Uterus (tissue), 4 donors: ENCODE results near the gene SLC35F3. TPM values are rescaled to one million over a fixed set of nuclear protein-coding genes. Genes with fewer than 3 reads are reported as not detected.
A peak's percentile ranks its signal among the peaks of the same experiment; 100 is the strongest.
"Not testable (repeated sequence)": the region's sequence is repeated elsewhere in the genome, so short reads cannot be mapped to it uniquely, and the experiment has no call there.

Experiments
- DNase-seq, 2 donors: peaks; one replicate each; pipeline ENCODE4 v3.0.0-alpha.2; 2019 to 2020
- H3K27ac ChIP-seq, 2 donors: fragments of 200-600 bp; sonication (generic); 1 replicate in 1 of 2; 2 replicates in 1 of 2; pipeline ENCODE4 v1.5.1; 2016 to 2018
- H3K27me3 ChIP-seq, 2 donors: fragments of 200-600 bp; sonication (generic); one replicate each; pipeline ENCODE4 v1.5.1; 2018 to 2019; ENCODE audit warnings: control low read depth in 1 of 2
- H3K36me3 ChIP-seq, 2 donors: fragments of 200-600 bp; sonication (generic); one replicate each; pipeline ENCODE4 v1.5.1; 2019; ENCODE audit warnings: control low read depth in 1 of 2
- H3K4me1 ChIP-seq, 2 donors: fragments of 200-600 bp; sonication (generic); one replicate each; pipeline ENCODE4 v1.5.1; 2018 to 2019; ENCODE audit warnings: control low read depth in 1 of 2
- H3K4me3 ChIP-seq, 2 donors: fragments of 200-600 bp; sonication (generic); 1 replicate in 1 of 2; 2 replicates in 1 of 2; pipeline ENCODE4 v1.5.1; 2018 to 2019; ENCODE audit warnings: mild to moderate bottlenecking in 1 of 2
- H3K9me3 ChIP-seq, 2 donors: fragments of 200-600 bp; sonication (generic); one replicate each; pipeline ENCODE4 v1.5.1; 2019; ENCODE audit warnings: control low read depth in 1 of 2
- POLR2A ChIP-seq, 2 donors: fragments of 450-650 bp; IDR thresholded peaks; one replicate each; pipeline ENCODE4 v1.6.1; 2016; ENCODE audit warnings: antibody characterized with exemption in 2 of 2, mild to moderate bottlenecking in 1 of 2, moderate library complexity in 1 of 2
- intact Hi-C: fragments of 100-400 bp; cut with DNase I; formaldehyde crosslinking; loops from one replicate; pipeline ENCODE4 v1.15.1; 2023; ENCODE audit warnings: low total_unique reads
- total RNA-seq, 4 donors: library from RNA; depleted of rRNA in 3 of 4; stranded (reverse); fragments of >200 nt in 3 of 4; gene quantifications; one replicate each; pipeline versions ENCODE4 v1.1.0 to v1.2.4, GENCODE V29; 2014 to 2023
- TF ChIP-seq, protein P1 (sequence below), 4 experiments: fragments of 200-600 bp in 2 of 4; fragments of 450-650 bp in 2 of 4; sonication (generic) in 2 of 4; IDR thresholded peaks; one replicate each; pipeline ENCODE4 v1.5.1; 2016 to 2019; ENCODE audit warnings: antibody characterized with exemption in 4 of 4, mild to moderate bottlenecking in 2 of 4, moderate library complexity in 1 of 4
- donor health status: DM: yes; HTN: yes; CAD: no.

The SLC35F3 gene
- total RNA-seq, 4 donors from 2014 or later: 0.24 to 0.62 (median 0.26) TPM; not detected in 1

DNA sequence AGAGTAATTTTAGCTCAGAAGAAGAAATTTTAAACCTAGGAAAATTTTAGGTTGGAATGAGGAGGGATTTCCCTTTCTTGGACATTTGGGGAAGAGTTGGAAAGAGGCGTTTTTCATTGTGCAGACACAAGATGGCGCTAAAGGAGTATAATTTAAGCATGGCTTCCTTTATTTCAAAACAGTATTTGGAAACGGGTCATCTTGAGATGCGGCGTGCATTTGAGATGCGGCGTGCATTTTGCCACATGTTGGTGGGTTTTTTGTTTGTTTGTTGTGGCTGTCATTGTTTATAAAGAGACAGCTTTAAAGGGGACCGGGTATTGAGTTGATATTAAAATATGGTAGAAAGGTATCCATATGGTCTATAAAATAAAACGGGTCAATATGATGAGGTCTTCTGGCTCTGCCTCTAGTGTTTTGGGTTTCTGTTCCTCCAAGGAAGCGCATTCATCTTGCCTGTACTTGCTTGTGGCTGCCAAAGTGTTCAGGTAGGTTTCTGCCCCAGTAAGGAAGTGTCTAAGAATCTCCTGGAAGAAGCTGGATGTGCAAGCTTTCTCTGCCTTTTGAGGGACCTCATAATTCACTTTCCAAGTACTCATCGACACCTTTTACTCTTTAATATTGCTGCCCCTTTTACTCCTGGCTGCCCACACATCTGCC is 210.3 kb downstream of the SLC35F3 start:
- H3K36me3 ChIP-seq: no peaks in the 10 kb centered on the region
- DNase-seq: peak in 1 of 2 donors; percentile 28
- no peak overlapping the region for H3K27ac ChIP-seq
- H3K4me1 ChIP-seq: no peaks in the 10 kb centered on the region
- no peak overlapping the region for H3K4me3 ChIP-seq
- intact Hi-C loops: no loop called here
- no peak for TF ChIP-seq POLR2A (IDR thresholded peaks at IDR 0.05)
- TF ChIP-seq, protein P1, sequence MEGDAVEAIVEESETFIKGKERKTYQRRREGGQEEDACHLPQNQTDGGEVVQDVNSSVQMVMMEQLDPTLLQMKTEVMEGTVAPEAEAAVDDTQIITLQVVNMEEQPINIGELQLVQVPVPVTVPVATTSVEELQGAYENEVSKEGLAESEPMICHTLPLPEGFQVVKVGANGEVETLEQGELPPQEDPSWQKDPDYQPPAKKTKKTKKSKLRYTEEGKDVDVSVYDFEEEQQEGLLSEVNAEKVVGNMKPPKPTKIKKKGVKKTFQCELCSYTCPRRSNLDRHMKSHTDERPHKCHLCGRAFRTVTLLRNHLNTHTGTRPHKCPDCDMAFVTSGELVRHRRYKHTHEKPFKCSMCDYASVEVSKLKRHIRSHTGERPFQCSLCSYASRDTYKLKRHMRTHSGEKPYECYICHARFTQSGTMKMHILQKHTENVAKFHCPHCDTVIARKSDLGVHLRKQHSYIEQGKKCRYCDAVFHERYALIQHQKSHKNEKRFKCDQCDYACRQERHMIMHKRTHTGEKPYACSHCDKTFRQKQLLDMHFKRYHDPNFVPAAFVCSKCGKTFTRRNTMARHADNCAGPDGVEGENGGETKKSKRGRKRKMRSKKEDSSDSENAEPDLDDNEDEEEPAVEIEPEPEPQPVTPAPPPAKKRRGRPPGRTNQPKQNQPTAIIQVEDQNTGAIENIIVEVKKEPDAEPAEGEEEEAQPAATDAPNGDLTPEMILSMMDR (IDR thresholded peaks at IDR 0.05): peak; percentile 49 to 69 (median 62)
- peaks cover 0 to 6% of the 10 kb centered on the region in 2 donors for H3K27me3 ChIP-seq
- H3K9me3 ChIP-seq: no peaks in the 10 kb centered on the region

DNA sequence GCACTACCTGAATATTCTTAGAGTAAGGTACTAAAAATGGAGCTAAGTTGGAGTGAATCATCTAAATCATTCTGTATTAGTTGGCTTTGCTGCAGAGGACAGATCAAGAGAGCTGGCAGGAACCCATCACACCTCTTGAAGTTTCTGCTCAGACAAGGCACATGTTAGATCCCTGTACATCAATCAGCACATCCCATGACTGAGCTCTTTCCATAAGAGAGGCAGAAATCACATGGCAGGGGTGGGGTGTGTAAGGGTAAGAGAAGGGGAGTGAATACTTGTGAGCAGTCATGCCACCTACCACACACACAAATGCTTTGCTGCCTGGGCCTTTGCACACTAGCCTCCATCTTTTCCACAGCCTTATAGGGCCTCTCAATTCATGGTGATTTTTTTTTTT is 214.4 kb downstream of the SLC35F3 start:
- Histone ChIP-seq H3K36me3 (no peaks in the 10 kb centered on the region), H3K9me3 (no peaks in the 10 kb centered on the region), H3K27ac (no peak overlapping the region), H3K4me1 (no peaks in the 10 kb centered on the region), H3K4me3 (no peak overlapping the region), H3K27me3 (peaks cover 0 to 3% of the 10 kb centered on the region in 2 donors)
- no peak for DNase-seq
- TF ChIP-seq POLR2A (IDR thresholded peaks at IDR 0.05): no peak
- TF ChIP-seq, protein P1 (IDR thresholded peaks at IDR 0.05): no peak
- intact Hi-C loops: no loop called here

DNA sequence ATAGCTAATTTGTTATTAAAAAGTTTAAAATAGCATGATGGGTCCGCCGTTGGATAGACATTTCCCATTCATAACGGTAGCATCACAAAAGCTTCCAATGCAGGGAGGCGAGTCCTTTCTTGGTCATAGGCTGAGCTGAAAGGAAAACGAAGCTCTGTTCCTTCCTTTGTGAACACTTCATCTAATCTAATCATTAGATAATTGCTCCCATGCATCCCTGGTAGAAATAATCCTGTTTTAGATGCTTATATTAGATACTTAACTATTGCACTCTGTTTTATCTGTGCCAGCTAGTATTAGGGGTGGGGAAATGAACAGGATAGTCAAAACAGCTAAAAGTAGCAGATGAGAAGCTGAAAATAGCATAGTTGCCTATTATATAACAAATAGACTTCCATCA is 215.0 kb downstream of the SLC35F3 start:
- H3K4me3 ChIP-seq: no peak overlapping the region
- intact Hi-C loops: no loop called here
- no peaks in the 10 kb centered on the region for H3K27me3 ChIP-seq
- H3K4me1 ChIP-seq: no peaks in the 10 kb centered on the region
- no peak for DNase-seq
- TF ChIP-seq, protein P1 (IDR thresholded peaks at IDR 0.05): no peak
- no peak for TF ChIP-seq POLR2A (IDR thresholded peaks at IDR 0.05)
- no peak overlapping the region for H3K27ac ChIP-seq
- H3K9me3 ChIP-seq: no peaks in the 10 kb centered on the region
- no peaks in the 10 kb centered on the region for H3K36me3 ChIP-seq

GRCh38 chr1:234120327-234120944 is 216.0 kb downstream of the SLC35F3 start:
- no peaks in the 10 kb centered on the region for H3K27me3 ChIP-seq
- no peak overlapping the region for H3K27ac ChIP-seq
- H3K4me3 ChIP-seq: no peak overlapping the region
- intact Hi-C loops: no loop called here
- no peak for DNase-seq
- no peak for TF ChIP-seq POLR2A (IDR thresholded peaks at IDR 0.05)
- TF ChIP-seq, protein P1 (IDR thresholded peaks at IDR 0.05): no peak
- no peaks in the 10 kb centered on the region for H3K9me3 ChIP-seq
- no peaks in the 10 kb centered on the region for H3K36me3 ChIP-seq
- H3K4me1 ChIP-seq: no peaks in the 10 kb centered on the region

GRCh38 chr1:234121659-234122058 is 217.2 kb downstream of the SLC35F3 start:
- H3K27me3 ChIP-seq, H3K4me1 ChIP-seq, DNase-seq, H3K4me3 ChIP-seq, H3K9me3 ChIP-seq, H3K36me3 ChIP-seq, H3K27ac ChIP-seq, intact Hi-C loops: not testable (repeated sequence)

- H3K27me3 ChIP-seq, intact Hi-C loops: not testable (repeated sequence)
These were observed 218.1 kb downstream of the SLC35F3 start for GRCh38 chr1:234122571-234122970.

More at GRCh38 chr1:234122571-234122970, 218.1 kb downstream of the SLC35F3 start:
- DNase-seq, H3K27ac ChIP-seq, H3K4me1 ChIP-seq, H3K4me3 ChIP-seq, H3K9me3 ChIP-seq, H3K36me3 ChIP-seq: not testable (repeated sequence)
